Kidney (tissue), 14 donors: Measurements from ENCODE around the gene BORCS5. TPM values are rescaled to one million over a fixed set of nuclear protein-coding genes. Genes with fewer than 3 reads are reported as not detected.

ENCODE experiments used
- DNase-seq, 5 donors: peaks; one replicate each; pipeline ENCODE4 v3.0.0-alpha.2; 2013 to 2020
- FAIRE-seq: peaks from 2 replicates; lab custom pipeline; 2012; peaks lifted over from hg19 to GRCh38; lab: Jason Lieb, UNC
- H3K27ac ChIP-seq, 2 donors: one replicate each; pipeline ENCODE4 v1.7.0; 2013; ENCODE audit warnings: low read depth in 2 of 2, low read length in 2 of 2, inconsistent platforms in 1 of 2
- H3K27me3 ChIP-seq: one replicate; pipeline ENCODE4 v1.7.1; 2013; ENCODE audit warnings: low read length, inconsistent platforms; ENCODE audit not compliant: control insufficient read depth, insufficient read depth
- H3K36me3 ChIP-seq, 3 donors: one replicate each; pipeline versions ENCODE4 v1.7.0 to v1.7.1; 2013; ENCODE audit warnings: low read length in 3 of 3, control low read depth in 1 of 3, inconsistent platforms in 1 of 3; ENCODE audit not compliant: insufficient read depth in 3 of 3, control insufficient read depth in 2 of 3
- H3K4me1 ChIP-seq, 3 donors: one replicate each; pipeline versions ENCODE4 v1.7.0 to v1.7.1; 2013; ENCODE audit warnings: low read length in 3 of 3, inconsistent platforms in 1 of 3, low read depth in 1 of 3; ENCODE audit not compliant: control insufficient read depth in 2 of 3, insufficient read depth in 2 of 3
- H3K4me3 ChIP-seq, 3 donors: one replicate each; pipeline versions ENCODE4 v1.7.0 to v1.8.1; 2013; ENCODE audit warnings: low read length in 3 of 3, control low read depth in 1 of 3, inconsistent platforms in 1 of 3
- H3K9ac ChIP-seq, 3 donors: one replicate each; pipeline versions ENCODE4 v1.7.0 to v1.7.1; 2013; ENCODE audit warnings: low read length in 3 of 3, control low read depth in 1 of 3, inconsistent platforms in 1 of 3
- H3K9me3 ChIP-seq, 3 donors: one replicate each; pipeline versions ENCODE4 v1.7.0 to v1.7.1; 2013; ENCODE audit warnings: low read length in 3 of 3, control low read depth in 1 of 3, inconsistent platforms in 1 of 3; ENCODE audit not compliant: control insufficient read depth in 2 of 3, insufficient read depth in 1 of 3
- intact Hi-C: fragments of 100-400 bp; cut with DNase I; formaldehyde crosslinking; loops from one replicate; pipeline ENCODE4 v1.11.1; 2022
- polyA plus RNA-seq: library from polyadenylated mRNA; stranded (reverse); fragments of 350-450 nt; fragmentation: Illumina TruSeq; extraction: RNeasy Lipid Tissue Mini Kit (QIAGEN cat#74804); gene quantifications from one replicate; pipeline ENCODE4 v1.2.3, GENCODE V29; 2014; ENCODE audit warnings: low read depth, low replicate concordance; ENCODE audit not compliant: insufficient read depth
- total RNA-seq: library from RNA; stranded (reverse); fragmentation: NEBNext Ultra II Directional; extraction: Animal tissue kit (Norgen Biotek cat#: 25700); gene quantifications from one replicate; pipeline ENCODE4 v1.2.1, GENCODE V29; 2021
- TF ChIP-seq, protein P1 (sequence below): IDR thresholded peaks from 3 replicates; pipeline ENCODE4 v1.5.1; 2012; ENCODE audit warnings: mild to moderate bottlenecking, moderate library complexity, borderline replicate concordance; ENCODE audit not compliant: insufficient read depth; ENCODE audit errors: extremely low read depth
- donor health status: control.
- donor health status: control.
- donor health status: control.
- donor health status: control.
- donor health status: control.
- donor health status: DM: yes; HTN: yes; CAD: no.
- donor health status: Normal renal cell carcinoma (clear cell type).

BORCS5 gene
- total and polyA plus RNA-seq, 2 donors from 2014 or later, result 11.2 to 14.0 TPM

DNA sequence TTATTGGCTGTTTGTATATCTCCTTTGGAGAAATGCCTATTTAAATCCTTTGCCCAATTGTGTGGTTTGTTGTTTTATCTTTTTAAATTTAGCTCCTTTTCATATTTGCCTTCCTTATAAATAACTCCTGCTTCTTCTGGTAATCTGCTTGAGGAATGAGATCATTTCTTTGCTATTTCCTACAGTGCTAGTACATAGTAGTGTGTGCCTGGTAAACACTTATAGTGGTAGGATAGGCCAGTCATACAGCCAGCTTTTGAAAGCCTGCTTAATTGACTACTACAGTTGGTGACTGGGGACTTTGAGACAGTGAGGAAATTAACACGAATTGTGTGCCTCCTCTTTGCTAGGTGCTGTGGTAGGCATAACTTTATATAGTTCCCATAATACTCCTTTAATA lies 68.7 kb downstream of the BORCS5 start:
- no peak overlapping the region for H3K27ac ChIP-seq
- DNase-seq (no peak), FAIRE-seq (no peak)
- TF ChIP-seq, protein P1, sequence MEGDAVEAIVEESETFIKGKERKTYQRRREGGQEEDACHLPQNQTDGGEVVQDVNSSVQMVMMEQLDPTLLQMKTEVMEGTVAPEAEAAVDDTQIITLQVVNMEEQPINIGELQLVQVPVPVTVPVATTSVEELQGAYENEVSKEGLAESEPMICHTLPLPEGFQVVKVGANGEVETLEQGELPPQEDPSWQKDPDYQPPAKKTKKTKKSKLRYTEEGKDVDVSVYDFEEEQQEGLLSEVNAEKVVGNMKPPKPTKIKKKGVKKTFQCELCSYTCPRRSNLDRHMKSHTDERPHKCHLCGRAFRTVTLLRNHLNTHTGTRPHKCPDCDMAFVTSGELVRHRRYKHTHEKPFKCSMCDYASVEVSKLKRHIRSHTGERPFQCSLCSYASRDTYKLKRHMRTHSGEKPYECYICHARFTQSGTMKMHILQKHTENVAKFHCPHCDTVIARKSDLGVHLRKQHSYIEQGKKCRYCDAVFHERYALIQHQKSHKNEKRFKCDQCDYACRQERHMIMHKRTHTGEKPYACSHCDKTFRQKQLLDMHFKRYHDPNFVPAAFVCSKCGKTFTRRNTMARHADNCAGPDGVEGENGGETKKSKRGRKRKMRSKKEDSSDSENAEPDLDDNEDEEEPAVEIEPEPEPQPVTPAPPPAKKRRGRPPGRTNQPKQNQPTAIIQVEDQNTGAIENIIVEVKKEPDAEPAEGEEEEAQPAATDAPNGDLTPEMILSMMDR, result no peak
- H3K9me3 ChIP-seq, result peaks cover 0 to 5% (median 4%) of the 10 kb centered on the region in 3 donors
- no peaks in the 10 kb centered on the region for H3K36me3 ChIP-seq
- H3K27me3 ChIP-seq, result no peaks in the 10 kb centered on the region
- intact Hi-C loops, result no loop called here
- H3K9ac ChIP-seq, result no peak overlapping the region
- H3K4me1 ChIP-seq, result peaks cover 0 to 5% (median 0%) of the 10 kb centered on the region in 3 donors
- no peak overlapping the region for H3K4me3 ChIP-seq

DNA sequence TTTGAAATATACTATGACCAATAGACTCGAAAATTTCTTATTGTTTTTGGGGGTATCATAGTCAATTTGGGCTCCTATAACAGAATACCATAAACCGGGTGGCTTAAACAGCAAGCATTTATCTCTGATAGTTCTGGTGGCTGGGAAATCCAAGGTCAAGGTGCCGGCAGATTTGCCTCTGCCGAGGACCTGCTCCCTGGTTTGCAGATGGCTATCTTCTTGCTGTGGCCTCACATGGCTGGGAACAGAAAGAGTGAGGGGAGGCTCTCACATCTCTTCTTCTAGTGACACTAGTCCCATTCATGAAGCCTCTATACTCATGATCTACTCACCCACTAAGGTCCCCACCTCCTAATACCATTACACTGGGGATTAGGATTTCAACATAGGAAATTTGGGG lies 70.7 kb downstream of the BORCS5 start:
- H3K27ac ChIP-seq, result no peak overlapping the region
- H3K4me3 ChIP-seq, result no peak overlapping the region
- intact Hi-C loops, result no loop called here
- H3K9ac ChIP-seq, result no peak overlapping the region
- H3K4me1 ChIP-seq, result peaks cover 0 to 5% (median 0%) of the 10 kb centered on the region in 3 donors
- H3K36me3 ChIP-seq, result no peaks in the 10 kb centered on the region
- TF ChIP-seq, protein P1, result no peak
- H3K27me3 ChIP-seq, result no peaks in the 10 kb centered on the region
- peaks cover 0 to 5% (median 4%) of the 10 kb centered on the region in 3 donors for H3K9me3 ChIP-seq
- no peak for FAIRE-seq
- no peak for DNase-seq

DNA sequence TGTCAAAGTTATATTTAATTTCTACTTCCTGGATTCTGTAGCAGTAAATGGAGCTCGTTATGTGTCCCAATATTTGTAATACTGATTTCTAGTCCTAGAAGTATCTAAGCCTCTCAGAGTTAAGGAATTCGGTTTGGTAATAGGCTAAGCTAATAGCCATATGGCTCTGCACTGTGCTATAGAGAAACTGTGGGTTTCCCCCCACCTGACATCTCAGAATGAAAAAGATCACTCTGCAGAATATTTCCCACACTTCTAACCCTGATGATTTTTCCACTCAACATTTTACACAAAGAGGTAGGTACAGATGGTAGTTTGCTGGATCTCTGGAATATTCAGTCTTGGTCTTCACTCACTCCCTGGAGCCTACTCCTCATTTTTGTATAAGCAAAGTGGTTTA lies 71.2 kb downstream of the BORCS5 start:
- Histone ChIP-seq H3K27me3 (no peaks in the 10 kb centered on the region), H3K27ac (no peak overlapping the region), H3K36me3 (no peaks in the 10 kb centered on the region), H3K4me3 (no peak overlapping the region), H3K9ac (no peak overlapping the region), H3K4me1 (peaks cover 0 to 5% (median 0%) of the 10 kb centered on the region in 3 donors), H3K9me3 (peaks cover 0 to 5% (median 4%) of the 10 kb centered on the region in 3 donors)
- DNase-seq, result no peak
- TF ChIP-seq, protein P1, result no peak
- no peak for FAIRE-seq
- intact Hi-C loops, result no loop called here
